Breast epithelium (tissue), 3 donors: Measurements from ENCODE around the gene ERGIC2.

ENCODE experiments used
- CTCF ChIP-seq, 3 donors: fragments of 450-650 bp; IDR thresholded peaks; one replicate each; pipeline ENCODE4 v1.5.1; 2016 to 2017; ENCODE audit warnings: antibody characterized with exemption in 3 of 3, mild to moderate bottlenecking in 3 of 3, moderate library complexity in 3 of 3
- POLR2A ChIP-seq: fragments of 450-650 bp; IDR thresholded peaks from one replicate; pipeline ENCODE4 v1.6.1; 2016; ENCODE audit warnings: antibody characterized with exemption, mild to moderate bottlenecking, moderate library complexity

DNA sequence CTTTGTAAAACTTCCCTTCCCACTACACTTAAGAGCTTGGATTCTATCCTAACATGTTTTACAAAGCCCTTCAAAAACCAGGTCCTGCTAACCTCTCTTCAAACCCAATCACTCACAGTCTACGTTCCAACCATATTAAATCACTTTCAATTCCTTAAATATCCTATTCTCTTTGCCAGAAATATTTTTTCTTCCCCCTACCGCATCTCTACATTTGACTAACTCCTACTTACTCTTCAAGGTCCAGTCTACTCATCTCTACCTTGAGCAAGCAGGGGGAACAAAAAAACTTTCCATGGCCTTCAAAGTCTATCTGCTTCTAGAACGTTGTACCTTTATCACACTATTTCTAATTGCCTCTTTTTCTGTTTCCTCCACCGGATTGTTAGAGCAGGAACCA lies 6.1 kb downstream of the ERGIC2 start:
- no peak for TF ChIP-seq CTCF (IDR thresholded peaks at IDR 0.05)
- no peak for TF ChIP-seq POLR2A
